Epithelial cell of proximal tubule (primary cell): ENCODE data around the gene PTPRG. TPM values are rescaled to one million over a fixed set of nuclear protein-coding genes. Genes with fewer than 3 reads are reported as not detected.

ENCODE experiments used
- DNase-seq: peaks from one replicate; pipeline ENCODE4 v3.0.0-alpha.2; 2011; ENCODE audit warnings: low read depth
- H3K4me3 ChIP-seq: 2 replicates; pipeline ENCODE4 v1.5.1; 2011; ENCODE audit warnings: low read depth, mild to moderate bottlenecking, low read length
- total RNA-seq: library from RNA; depleted of rRNA; stranded (reverse); fragments of >200 nt; gene quantifications from 2 replicates; pipeline ENCODE4 v1.2.3, GENCODE V29; 2015
- TF ChIP-seq, protein P1 (sequence below): conservative IDR thresholded peaks from 2 replicates; pipeline ENCODE4 v1.5.1; 2012; ENCODE audit warnings: low read depth, mild to moderate bottlenecking, low read length

Gene PTPRG
- total RNA-seq, 1 donor from 2014 or later, result 13.5 TPM

DNA sequence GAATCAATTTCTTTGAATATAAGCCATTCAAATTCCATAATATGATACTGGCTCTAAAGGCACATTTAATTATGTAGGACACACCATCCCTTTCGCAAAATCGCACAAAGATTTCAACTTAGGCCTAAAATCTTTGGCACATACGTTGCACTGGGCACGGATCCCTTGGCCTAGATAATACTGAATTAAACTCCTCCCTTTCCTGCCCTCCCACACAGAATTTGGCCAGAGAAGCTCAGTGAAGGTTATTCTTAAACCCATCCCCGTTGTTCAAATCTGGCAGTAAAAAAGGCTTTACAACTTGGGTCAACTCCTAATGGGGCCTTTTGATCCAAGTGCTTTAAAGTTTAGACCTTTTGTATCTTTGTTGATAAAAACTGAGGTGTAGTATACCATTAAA lies 247.2 kb downstream of the PTPRG start:
- H3K4me3 ChIP-seq, result no peak overlapping the region
- no peak for DNase-seq
- TF ChIP-seq, protein P1, sequence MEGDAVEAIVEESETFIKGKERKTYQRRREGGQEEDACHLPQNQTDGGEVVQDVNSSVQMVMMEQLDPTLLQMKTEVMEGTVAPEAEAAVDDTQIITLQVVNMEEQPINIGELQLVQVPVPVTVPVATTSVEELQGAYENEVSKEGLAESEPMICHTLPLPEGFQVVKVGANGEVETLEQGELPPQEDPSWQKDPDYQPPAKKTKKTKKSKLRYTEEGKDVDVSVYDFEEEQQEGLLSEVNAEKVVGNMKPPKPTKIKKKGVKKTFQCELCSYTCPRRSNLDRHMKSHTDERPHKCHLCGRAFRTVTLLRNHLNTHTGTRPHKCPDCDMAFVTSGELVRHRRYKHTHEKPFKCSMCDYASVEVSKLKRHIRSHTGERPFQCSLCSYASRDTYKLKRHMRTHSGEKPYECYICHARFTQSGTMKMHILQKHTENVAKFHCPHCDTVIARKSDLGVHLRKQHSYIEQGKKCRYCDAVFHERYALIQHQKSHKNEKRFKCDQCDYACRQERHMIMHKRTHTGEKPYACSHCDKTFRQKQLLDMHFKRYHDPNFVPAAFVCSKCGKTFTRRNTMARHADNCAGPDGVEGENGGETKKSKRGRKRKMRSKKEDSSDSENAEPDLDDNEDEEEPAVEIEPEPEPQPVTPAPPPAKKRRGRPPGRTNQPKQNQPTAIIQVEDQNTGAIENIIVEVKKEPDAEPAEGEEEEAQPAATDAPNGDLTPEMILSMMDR, result no peak

DNA sequence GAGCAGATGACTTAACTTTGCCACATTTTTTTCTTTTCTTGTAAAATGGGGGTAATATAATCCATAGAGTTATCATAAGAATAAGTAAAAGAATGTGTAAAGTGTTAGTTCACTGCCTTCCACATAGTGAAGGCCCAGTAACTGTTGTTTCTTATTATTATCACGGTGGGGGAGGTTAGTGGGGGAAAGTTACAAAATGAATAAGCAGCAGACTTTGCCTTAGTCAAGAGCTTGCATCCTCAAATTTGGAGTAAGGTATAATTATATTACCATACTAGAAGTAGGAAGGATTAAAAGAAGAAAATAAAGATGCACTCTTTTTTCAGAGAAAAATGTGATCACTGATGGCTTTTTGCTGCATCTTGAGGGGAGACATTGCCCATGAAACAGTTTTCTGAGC lies 247.6 kb downstream of the PTPRG start:
- no peak for DNase-seq
- TF ChIP-seq, protein P1, result no peak
- H3K4me3 ChIP-seq, result no peak overlapping the region

DNA sequence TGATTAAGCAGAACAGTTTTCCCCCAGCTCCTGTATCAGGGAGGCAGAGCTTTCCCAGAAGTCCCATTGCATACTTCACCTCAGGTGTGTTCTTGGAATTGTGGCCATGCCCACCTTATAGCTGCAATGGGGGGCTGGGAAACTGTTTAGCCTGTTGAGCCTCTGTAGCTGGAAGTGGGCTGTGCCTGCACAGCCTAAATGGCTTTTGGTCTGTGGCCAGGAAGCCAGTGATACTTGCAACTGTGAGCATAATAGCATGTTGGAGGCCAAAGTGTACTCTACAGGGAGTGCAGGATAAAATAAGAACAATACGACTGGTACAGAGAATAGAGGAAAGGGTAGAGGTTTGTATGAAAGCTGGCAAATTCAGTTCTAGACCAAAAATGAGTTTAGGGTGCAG lies 248.5 kb downstream of the PTPRG start:
- H3K4me3 ChIP-seq, result no peak overlapping the region
- no peak for DNase-seq
- TF ChIP-seq, protein P1, result no peak

DNA sequence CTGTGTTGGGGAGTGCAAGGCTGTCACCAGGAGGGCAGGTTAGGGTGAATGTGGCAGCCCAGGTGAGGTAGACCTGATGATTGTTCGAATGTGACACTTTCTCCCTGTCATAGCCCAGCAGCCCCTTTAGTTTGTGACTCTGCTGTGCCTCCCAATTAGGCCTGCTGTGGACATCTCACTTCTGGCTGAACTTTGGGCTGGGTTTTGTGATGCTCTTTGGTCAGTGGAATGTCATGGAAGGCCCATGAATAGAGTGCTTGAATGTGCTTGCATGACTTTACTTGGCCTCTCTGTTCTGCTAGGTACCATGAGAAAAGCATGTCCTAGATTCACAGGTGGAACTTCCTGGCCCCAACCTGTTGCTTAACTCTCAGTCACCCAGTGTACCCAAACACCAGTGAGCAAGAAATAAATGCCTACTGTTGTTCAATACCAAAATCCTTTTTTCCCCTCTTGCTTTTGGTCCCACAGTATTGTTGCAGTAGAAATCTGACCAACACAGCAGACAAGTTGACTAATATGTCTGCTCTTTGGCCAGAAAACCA lies 249.7 kb downstream of the PTPRG start:
- DNase-seq, result no peak
- TF ChIP-seq, protein P1, result no peak
- no peak overlapping the region for H3K4me3 ChIP-seq

DNA sequence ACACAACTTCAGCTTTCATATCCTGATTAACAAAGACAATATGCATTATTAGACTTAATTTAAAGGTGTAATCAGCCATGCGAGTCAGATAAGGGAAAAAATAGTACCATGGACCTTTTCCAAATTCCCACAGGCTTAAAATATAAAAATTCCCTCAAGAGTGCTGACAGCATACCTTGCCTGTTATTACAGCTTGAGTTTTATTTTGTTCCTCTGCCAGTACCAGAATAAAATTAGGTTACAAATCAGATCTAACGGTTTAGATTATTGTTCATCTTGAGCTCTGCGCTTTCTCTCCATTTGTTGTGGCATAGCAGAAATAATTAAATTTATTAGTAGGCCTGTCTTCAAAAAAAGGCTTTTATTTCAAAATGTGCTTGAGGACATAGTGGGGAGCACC lies 250.3 kb downstream of the PTPRG start:
- TF ChIP-seq, protein P1, result no peak
- DNase-seq, result no peak
- H3K4me3 ChIP-seq, result no peak overlapping the region

DNA sequence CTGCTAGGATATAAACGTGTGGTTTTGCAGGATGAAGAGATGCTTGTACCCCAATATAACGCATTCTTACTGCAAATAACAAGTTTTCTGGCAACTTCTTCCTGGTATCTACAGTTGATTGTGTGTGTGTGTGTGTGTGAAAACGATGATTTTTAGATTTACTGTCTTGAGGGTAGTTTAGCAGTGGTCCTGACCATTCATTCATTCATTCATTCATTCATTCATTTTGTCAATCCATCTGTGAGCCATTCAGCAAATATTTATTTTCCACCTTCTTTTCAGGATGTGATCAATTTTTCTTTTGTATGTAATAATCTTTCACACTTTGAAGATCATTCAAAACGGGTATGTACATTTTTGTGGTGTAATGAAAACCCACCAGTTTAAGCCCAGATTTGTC lies 250.7 kb downstream of the PTPRG start:
- no peak overlapping the region for H3K4me3 ChIP-seq
- TF ChIP-seq, protein P1, result no peak
- no peak for DNase-seq

DNA sequence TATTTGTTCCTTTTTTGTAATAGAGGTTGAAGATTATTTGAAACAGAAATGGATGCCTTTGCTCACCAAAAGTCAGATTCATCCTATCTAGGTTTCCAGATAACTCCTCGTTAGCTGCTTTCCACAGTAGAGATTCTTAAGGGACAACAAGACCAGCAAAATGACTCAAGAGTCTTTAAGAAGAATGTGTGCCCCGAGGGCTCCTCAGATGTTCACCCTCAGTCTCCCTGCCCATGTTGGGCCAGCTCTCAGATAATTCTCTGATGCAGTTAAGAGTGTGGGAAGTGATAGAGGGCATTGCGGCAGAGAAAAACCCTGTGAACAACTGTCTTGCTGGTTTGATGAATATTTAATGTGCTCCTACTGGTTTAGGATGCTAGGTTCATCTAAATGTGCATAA lies 251.1 kb downstream of the PTPRG start:
- no peak overlapping the region for H3K4me3 ChIP-seq
- no peak for DNase-seq
- TF ChIP-seq, protein P1, result no peak
